Caki2 (cell line): ENCODE data around the gene ITK. TPM values are rescaled to one million over a fixed set of nuclear protein-coding genes. Genes with fewer than 3 reads are reported as not detected.

ENCODE experiments used
- DNase-seq: peaks from one replicate; pipeline ENCODE4 v3.0.0-alpha.2; 2015; ENCODE audit warnings: low read depth
- in situ Hi-C: cut with HindIII; loops from 2 replicates; pipeline ENCODE4 v1.10.0; 2016; ENCODE audit warnings: low sequenced_read_pairs, low pct_unique_long_range_greater_than_20kb, mixed read lengths
- total RNA-seq: library from RNA; depleted of rRNA; stranded (reverse); fragments of >200 nt; shearing (Covaris generic); gene quantifications from 2 replicates; pipeline ENCODE4 v1.2.3, GENCODE V29; 2014; ENCODE audit warnings: low replicate concordance; rRNA removed

Gene ITK
- not detected in 2 replicates for total RNA-seq

DNA sequence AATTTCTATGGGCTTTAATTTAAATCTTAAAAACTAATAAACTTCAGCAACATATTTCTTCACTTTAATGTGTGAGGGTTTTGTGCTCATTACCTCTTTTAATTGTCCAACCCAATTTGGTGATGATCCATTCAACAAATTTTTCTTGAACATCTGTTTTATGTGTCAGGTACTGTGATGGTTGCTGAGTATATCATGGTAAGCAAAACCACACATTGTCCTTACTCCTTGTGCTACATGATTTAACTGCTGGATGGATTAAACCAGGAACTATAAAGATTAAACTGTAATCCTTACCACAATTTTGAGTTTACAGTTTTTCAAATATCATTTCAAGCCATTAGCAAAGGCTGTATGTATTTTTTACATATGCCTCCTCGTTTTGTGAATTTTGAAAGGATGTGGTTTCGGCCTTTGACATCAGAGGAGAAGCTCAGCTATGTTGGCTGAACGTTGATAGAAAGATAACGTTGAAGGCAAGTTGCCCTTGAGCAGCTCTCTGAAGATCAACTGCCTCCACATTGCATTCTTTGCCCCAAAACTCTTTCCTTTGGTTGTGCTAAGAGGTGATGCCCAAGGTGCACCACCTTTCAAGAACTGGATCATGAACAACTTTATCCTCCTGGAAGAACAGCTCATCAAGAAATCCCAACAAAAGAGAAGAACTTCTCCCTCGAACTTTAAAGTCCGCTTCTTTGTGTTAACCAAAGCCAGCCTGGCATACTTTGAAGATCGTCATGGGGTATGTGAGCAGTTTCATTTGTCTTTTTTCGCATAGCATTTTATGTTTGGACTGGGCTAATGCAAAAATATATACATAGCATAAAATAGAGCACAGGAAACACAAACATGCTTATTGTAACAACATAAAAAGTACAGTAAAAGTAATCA lies at the start of gene ITK:
Gene ITK (plus strand): TSS at position 467 of the 891 bp plus-strand sequence. CDS start 138 bp downstream, at position 605.
- DNase-seq = no peak
- in situ Hi-C loops = no loop called here

GRCh38 chr5:157130925-157131324 lies 49.7 kb upstream of the ITK start:
- in situ Hi-C loops = no loop called here
- DNase-seq = peak; percentile 15

- DNase-seq = no peak
- in situ Hi-C loops = no loop called here
Measured at GRCh38 chr5:157132281-157132612, 48.4 kb upstream of the ITK start.

DNA sequence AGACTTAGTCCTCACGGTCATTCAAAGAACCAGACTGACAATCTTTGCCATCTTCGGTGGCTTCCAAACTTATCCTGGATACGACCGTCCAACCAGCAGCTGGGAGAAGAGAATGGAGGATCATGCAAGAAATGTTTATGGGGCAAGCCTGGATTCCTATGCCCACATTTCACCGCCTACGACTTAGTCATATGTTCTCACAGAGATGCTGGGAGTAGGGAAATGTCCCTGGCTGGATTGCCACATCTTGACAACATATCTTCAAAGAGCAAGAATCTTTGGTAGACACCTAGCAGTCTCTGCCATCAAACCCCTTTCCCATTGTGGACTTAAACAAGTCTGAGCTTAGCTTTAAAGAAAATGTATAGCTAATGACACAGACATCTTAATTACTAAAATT lies 42.9 kb upstream of the ITK start:
- in situ Hi-C loops = no loop called here
- DNase-seq = no peak

- peak; percentile 98 for DNase-seq
- in situ Hi-C loops = no loop called here
Measured at GRCh38 chr5:157142317-157143126, 38.1 kb upstream of the ITK start, which contains the start of gene MED7. MED7 (minus strand) TSS chr5:157142865; CDS start chr5:157139431, 3,434 bp downstream.

DNA sequence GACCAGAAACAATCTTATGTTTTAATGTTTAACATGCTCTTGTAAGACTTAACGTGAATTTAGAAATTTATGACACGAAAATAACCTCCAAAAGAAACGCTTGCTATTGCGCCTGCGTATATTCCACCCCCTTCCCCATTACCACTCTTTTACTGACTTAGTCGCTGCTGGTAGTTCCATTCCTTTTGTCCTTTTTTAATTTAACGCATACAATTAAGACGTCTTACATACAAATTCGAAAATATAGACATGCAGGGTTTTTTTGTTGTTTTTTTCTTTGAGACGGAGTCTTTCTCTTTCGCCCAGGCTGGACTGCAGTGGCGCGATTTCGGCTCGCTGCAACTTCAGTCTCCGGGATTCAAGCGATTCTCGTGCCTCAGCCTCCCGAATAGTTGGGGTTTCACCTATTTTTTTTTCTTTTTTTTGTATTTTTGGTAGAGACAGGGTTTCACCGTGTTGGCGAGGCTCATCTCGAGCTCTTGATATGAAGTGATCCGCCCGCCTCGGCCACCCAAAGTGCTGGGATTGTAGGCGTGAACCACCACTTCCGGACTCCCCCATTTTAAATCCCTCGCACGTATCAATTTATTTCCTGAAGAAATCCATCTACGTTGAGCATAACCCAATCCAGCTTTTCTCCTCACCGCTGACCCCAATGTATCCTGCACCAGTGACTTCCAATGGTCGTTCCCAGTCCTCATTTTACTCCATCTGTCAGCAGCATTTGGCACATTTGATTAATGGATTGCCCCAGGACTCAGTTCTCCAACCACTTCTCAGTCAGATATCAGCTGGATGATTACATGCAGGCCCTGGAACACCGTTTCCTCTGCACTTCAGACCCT lies 37.3 kb upstream of the ITK start:
- in situ Hi-C loops = no loop called here

GRCh38 chr5:157148734-157149615 lies 31.7 kb upstream of the ITK start:
- peak; percentile 55 for DNase-seq
- in situ Hi-C loops = no loop called here

More for the DNA sequence above, 37.3 kb upstream of the ITK start:
- no peak for DNase-seq

- no peak for DNase-seq
- in situ Hi-C loops = no loop called here
Measured at GRCh38 chr5:157150995-157151394, 29.6 kb upstream of the ITK start.

GRCh38 chr5:157155297-157155696 lies 25.3 kb upstream of the ITK start:
- in situ Hi-C loops = no loop called here
- no peak for DNase-seq

DNA sequence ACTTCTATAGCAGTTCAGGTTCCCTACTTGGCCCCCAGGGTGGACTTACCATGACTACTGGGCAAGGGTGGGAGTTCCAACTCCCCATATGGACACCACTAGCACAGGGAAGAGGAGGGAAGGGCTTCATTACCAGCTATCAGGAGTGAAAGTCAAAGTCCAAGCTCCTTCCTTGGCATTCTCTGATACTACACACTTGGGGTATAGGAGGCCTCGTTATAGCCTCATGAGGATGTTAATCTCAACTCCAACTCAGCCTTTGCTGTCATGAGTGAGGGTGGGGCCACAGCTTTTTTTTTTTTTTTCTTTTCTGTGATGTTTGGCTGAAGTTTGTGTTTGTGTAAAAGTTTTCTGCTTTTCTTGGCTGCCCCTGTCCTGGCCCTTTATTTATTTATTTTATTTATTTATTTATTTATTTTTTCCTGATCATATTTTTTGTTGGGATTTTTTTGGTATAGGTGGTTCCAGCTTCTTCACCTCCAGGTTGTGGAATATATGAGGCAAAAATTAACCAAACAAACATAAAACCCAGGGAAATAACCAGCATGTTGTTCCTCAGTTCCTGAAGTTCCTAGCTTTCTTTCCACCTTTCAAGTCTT lies 23.2 kb upstream of the ITK start:
- no peak for DNase-seq
- in situ Hi-C loops = no loop called here

DNA sequence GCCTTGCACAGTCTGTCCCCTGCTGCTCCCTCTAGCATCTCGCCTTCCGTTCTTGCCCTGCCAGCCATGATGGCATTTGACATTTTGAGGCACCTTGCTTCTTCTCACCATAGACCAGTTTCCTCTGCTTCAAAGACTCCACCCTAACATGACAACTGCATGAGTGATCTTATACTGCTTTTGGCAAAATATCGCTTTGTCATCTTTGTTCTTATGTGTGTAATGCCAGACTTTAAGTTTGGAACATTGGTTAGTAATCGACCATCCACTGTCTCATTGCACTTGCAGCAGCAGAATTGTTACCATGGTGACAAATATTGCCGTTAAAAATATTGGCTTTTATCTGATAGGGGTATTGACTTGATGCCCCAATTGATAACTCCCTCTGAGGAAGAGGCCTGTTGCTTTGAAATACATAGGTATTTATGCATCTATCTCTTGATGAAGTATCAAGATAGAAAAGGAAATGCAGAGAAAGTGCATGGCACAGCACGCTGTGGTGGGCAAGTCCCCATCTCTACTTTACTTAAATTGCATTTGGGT lies 21.4 kb upstream of the ITK start:
- in situ Hi-C loops = no loop called here
- DNase-seq = no peak

GRCh38 chr5:157160001-157160400 lies 20.6 kb upstream of the ITK start:
- no peak for DNase-seq
- in situ Hi-C loops = no loop called here

- DNase-seq = no peak
- in situ Hi-C loops = no loop called here
Measured at GRCh38 chr5:157161996-157162395, 18.6 kb upstream of the ITK start.

GRCh38 chr5:157162919-157163510 lies 17.6 kb upstream of the ITK start:
- in situ Hi-C loops = no loop called here
- no peak for DNase-seq

DNA sequence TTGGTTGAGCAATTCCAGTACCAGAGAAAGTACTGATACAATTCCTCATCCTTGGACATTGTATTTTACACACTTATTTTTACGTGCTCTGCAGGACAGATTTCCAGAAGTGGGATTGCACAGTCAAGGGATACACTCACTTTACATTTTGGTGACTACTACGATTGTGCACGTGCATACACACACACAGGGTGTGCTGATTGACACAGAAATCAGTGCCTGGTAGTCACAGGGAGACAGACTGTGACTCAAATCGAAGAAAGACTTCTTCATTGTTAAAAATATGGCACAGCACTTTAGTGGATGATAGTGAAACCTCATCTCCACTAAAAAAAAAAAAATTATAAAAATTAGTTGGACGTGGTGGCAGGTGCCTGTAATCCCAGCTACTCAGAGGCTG lies 16.1 kb upstream of the ITK start:
- no peak for DNase-seq
- in situ Hi-C loops = no loop called here

- in situ Hi-C loops = no loop called here
- DNase-seq = no peak
Measured at GRCh38 chr5:157165261-157165660, 15.4 kb upstream of the ITK start.

DNA sequence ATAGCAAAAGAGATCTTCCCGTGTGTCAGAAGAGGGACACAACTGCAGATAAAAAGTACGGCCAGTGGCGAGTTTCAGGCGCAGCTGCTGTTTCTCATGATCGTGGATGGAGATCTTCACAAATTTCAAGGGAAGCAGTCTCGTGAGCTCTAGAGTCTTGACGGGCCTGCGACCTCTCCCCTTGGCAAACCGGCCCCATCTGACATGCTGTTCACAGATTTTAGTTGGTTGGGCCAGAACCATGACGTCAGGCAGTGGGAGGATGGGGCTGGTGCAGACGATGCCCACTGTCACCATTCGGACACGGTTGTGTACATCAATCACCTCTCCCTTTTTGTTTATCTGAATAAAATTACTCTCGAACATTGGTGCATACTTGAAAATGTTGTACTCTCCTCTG lies 15.0 kb upstream of the ITK start:
- DNase-seq = no peak
- in situ Hi-C loops = no loop called here
